Stomach (tissue), 4 donors: Measurements from ENCODE around the gene ATXN7L1.

Source experiments
- CTCF ChIP-seq, 7 experiments: fragments of 450-650 bp in 4 of 7; fragments of 200-600 bp in 3 of 7; sonication (generic) in 3 of 7; IDR thresholded peaks; one replicate each; pipeline ENCODE4 v1.5.1; 2016 to 2019; ENCODE audit warnings: antibody characterized with exemption in 7 of 7, control low read depth in 2 of 7, mild to moderate bottlenecking in 1 of 7
- EP300 ChIP-seq: sonication (generic); formaldehyde crosslinking; IDR thresholded peaks from one replicate; pipeline ENCODE4 v1.6.1; 2017; ENCODE audit warnings: antibody characterized with exemption
- POLR2AphosphoS5 ChIP-seq, 3 donors: sonication (generic); formaldehyde crosslinking; IDR thresholded peaks; one replicate each; pipeline ENCODE4 v1.6.1; 2016; ENCODE audit warnings: antibody characterized with exemption in 3 of 3

GRCh38 chr7:105851064-105851463 is 25.3 kb downstream of the ATXN7L1 start:
- TF ChIP-seq CTCF (IDR thresholded peaks at IDR 0.05) (no peak), POLR2AphosphoS5 (IDR thresholded peaks at IDR 0.05) (no peak), EP300 (no peak)
